PC-9 (cell line): Measurements from ENCODE around the gene EIF3I. TPM values are rescaled to one million over a fixed set of nuclear protein-coding genes. Genes with fewer than 3 reads are reported as not detected.

Experiments
- BruUV-seq: library from RNA; stranded (reverse); fragments of 400-500 nt; replicated peaks from 2 replicates; lab custom pipeline; 2021; lab: Mats Ljungman, UMichigan
- CTCF ChIA-PET: fragments of 300-600 bp; sonication (Branson Sonifier 250); formaldehyde crosslinking; loops from one replicate; lab custom pipeline; 2022; ENCODE audit warnings: antibody characterized with exemption; lab: Charles Lee
- POLR2A ChIA-PET: fragments of 300-600 bp; sonication (Branson Sonifier 250); formaldehyde crosslinking; loops from one replicate; lab custom pipeline; 2022; ENCODE audit warnings: antibody characterized with exemption; ENCODE audit not compliant: unreplicated experiment; lab: Charles Lee
- DNase-seq, 2 experiments: peaks; one replicate each; pipeline versions ENCODE4 v3.0.0 to v3.0.0-alpha.2; 2015 to 2022; ENCODE audit warnings: mixed read lengths in 1 of 2
- H2AFZ ChIP-seq: fragments of 200-600 bp; sonication (generic); 2 replicates; pipeline ENCODE4 v1.8.1; 2017; ENCODE audit warnings: antibody characterized with exemption
- H3F3A ChIP-seq: fragments of 200-600 bp; sonication (generic); 2 replicates; pipeline ENCODE4 v1.8.1; 2017; ENCODE audit warnings: antibody characterized with exemption, mild to moderate bottlenecking, low read depth; ENCODE audit not compliant: insufficient read depth
- H3K27ac ChIP-seq: fragments of 200-600 bp; sonication (generic); 2 replicates; pipeline ENCODE4 v1.6.1; 2016; ENCODE audit warnings: mixed run types
- H3K27me3 ChIP-seq: fragments of 200-600 bp; sonication (generic); 2 replicates; pipeline ENCODE4 v1.6.1; 2016; ENCODE audit warnings: low read depth, mixed run types; ENCODE audit not compliant: insufficient read depth
- H3K36me3 ChIP-seq: fragments of 200-600 bp; sonication (generic); 2 replicates; pipeline ENCODE4 v1.6.1; 2016; ENCODE audit warnings: low read depth, mixed run types
- H3K4me1 ChIP-seq: fragments of 200-600 bp; sonication (generic); replicated peaks from 2 replicates; pipeline ENCODE4 v1.6.1; 2016; ENCODE audit warnings: mixed run types; ENCODE audit not compliant: insufficient read depth
- H3K4me2 ChIP-seq: fragments of 200-600 bp; sonication (generic); 2 replicates; pipeline ENCODE4 v1.6.1; 2017; ENCODE audit warnings: mixed run types
- H3K4me3 ChIP-seq: fragments of 200-600 bp; sonication (generic); 2 replicates; pipeline ENCODE4 v1.6.1; 2016; ENCODE audit warnings: mixed run types
- H3K79me2 ChIP-seq: fragments of 200-600 bp; sonication (generic); 2 replicates; pipeline ENCODE4 v1.6.1; 2017; ENCODE audit warnings: low read depth, mixed run types
- H3K9me2 ChIP-seq: fragments of 200-600 bp; sonication (generic); 2 replicates; pipeline ENCODE4 v1.8.1; 2017; ENCODE audit warnings: mild to moderate bottlenecking; ENCODE audit not compliant: insufficient read depth
- H3K9me3 ChIP-seq: fragments of 200-600 bp; sonication (generic); 2 replicates; pipeline ENCODE4 v1.8.1; 2016; ENCODE audit warnings: low read depth; ENCODE audit not compliant: insufficient read depth
- H4K20me1 ChIP-seq: fragments of 200-600 bp; sonication (generic); 2 replicates; pipeline ENCODE4 v1.8.1; 2017; ENCODE audit not compliant: insufficient read depth
- EZH2 ChIP-seq: fragments of 200-600 bp; sonication (generic); IDR thresholded peaks from 2 replicates; pipeline ENCODE4 v1.8.0; 2017; ENCODE audit warnings: antibody characterized with exemption, low read depth
- intact Hi-C: fragments of 100-400 bp; cut with micrococcal nuclease; formaldehyde crosslinking; loops from one replicate; pipeline ENCODE4 v1.10.0; 2022; ENCODE audit not compliant: unreplicated experiment
- total RNA-seq: library from RNA; stranded (reverse); gene quantifications from 2 replicates; pipeline ENCODE4 v1.2.3, GENCODE V29; 2021
- TF ChIP-seq, protein P1 (sequence below): fragments of 200-600 bp; sonication (generic); conservative IDR thresholded peaks from 2 replicates; pipeline ENCODE4 v1.6.1; 2017; ENCODE audit warnings: mixed run types, antibody characterized with exemption, mild to moderate bottlenecking, moderate library complexity

Gene EIF3I
- total RNA-seq, 1 experiment from 2014 or later, result 229 TPM

DNA sequence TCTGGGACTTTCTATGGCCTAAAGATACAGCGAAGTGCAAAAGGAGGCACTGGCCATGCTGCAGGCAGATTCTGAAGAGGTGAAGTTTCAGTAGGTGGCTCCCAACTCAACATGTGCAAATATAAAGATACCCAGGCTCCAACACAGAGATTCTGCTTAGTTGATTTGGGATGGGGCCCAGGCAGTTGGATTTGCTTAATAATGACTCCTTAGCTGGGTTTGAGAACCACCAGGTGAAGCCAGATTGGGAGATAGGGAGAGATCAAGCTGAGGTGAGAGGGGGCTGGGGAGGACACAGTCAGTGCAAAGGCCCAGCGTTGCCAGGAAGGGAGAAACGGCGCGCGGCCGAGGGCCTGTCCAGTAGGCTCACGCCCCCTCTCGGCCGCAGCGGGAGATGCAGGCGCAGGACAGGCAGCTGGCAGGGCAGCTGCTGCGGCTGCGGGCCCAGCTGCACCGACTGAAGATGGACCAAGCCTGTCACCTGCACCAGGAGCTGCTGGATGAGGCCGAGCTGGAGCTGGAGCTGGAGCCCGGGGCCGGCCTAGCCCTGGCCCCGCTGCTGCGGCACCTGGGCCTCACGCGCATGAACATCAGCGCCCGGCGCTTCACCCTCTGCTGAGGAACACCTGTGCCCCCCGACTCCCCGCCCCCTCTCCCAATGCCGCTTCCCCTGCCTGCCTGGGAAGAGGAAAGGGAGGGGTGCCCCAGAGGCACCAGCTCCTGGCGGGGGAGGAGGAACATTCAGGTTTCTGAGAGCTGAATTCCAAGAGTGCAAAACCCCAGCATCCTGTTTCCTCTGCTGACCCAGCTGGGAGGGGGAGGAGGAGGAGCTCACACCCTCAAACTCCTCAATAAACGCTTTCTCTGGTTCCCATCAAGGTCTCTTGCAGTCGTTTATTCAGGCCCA lies 26.0 kb downstream of the EIF3I start:
- H3K4me1 ChIP-seq, result no peaks in the 10 kb centered on the region
- ChIA-PET POLR2A (interaction anchor here (0.6 to 0.7 kb wide), 2 partner anchors 77 to 83 kb away, joined by 3 to 6 read pairs; no protein-coding TSS in a partner anchor), CTCF (interaction anchor here (0.6 kb wide), 3 partner anchors 10 to 405 kb away, joined by 3 to 13 read pairs (median 6); no protein-coding TSS in a partner anchor)
- H3K36me3 ChIP-seq, result no peaks in the 10 kb centered on the region
- peak in 1 of 2 experiments; percentile 55 for DNase-seq
- BruUV-seq, result no TSS peak
- no peaks in the 10 kb centered on the region for H3K79me2 ChIP-seq
- H3K9me3 ChIP-seq, result no peaks in the 10 kb centered on the region
- H3K27me3 ChIP-seq, result no peaks in the 10 kb centered on the region
- H4K20me1 ChIP-seq, result no peaks in the 10 kb centered on the region
- no peak overlapping the region for H2AFZ ChIP-seq
- no peak for TF ChIP-seq EZH2
- TF ChIP-seq, protein P1, sequence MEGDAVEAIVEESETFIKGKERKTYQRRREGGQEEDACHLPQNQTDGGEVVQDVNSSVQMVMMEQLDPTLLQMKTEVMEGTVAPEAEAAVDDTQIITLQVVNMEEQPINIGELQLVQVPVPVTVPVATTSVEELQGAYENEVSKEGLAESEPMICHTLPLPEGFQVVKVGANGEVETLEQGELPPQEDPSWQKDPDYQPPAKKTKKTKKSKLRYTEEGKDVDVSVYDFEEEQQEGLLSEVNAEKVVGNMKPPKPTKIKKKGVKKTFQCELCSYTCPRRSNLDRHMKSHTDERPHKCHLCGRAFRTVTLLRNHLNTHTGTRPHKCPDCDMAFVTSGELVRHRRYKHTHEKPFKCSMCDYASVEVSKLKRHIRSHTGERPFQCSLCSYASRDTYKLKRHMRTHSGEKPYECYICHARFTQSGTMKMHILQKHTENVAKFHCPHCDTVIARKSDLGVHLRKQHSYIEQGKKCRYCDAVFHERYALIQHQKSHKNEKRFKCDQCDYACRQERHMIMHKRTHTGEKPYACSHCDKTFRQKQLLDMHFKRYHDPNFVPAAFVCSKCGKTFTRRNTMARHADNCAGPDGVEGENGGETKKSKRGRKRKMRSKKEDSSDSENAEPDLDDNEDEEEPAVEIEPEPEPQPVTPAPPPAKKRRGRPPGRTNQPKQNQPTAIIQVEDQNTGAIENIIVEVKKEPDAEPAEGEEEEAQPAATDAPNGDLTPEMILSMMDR, result peak; percentile 81
- H3K4me2 ChIP-seq, result no peak overlapping the region
- H3K9me2 ChIP-seq, result no peaks in the 10 kb centered on the region
- H3K4me3 ChIP-seq, result no peak overlapping the region
- intact Hi-C loops, result no loop called here
- no peak overlapping the region for H3K27ac ChIP-seq
- H3F3A ChIP-seq, result 0 out of 2 replicates have a peak, but pooled peaks cover 4% of the 10 kb centered on the region

DNA sequence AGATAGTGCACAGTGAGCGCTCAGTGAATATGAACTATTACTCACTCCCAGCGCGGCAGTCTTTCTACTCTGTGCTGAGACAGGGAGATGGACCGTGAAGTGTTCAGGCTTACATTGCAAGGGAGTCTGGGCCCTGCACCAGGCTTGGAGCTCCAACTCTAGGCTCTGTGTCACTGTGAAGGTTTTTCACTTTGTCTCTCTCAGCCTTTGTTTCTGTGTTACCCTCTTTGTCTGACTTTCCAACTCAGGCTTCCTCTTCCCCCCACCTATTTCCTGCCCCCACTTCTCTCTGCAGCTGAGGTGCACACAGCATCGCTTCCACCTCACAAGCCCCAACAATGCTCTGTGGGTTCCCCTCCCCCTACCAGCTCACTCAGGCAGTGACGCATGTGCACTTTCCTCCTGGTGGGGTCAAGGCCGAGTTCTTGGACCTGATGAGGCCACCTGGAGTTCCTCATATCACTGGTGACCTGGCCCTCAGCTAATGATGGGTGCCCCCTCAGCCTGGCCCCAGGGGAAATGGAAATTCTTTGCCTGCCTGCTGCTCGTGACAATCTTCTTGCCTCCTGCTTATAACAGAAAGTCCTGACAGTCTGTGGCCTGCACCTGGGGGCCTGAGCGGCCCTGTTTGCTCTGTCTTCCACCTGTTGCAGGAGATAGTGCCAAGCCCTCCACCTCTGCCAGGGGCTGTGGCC lies 27.8 kb downstream of the EIF3I start:
- CTCF ChIA-PET, result interaction anchor here (0.5 kb wide), 1 partner anchor 9 kb away, joined by 9 read pairs; no protein-coding TSS in a partner anchor
- intact Hi-C loops, result no loop called here
- no peaks in the 10 kb centered on the region for H3K36me3 ChIP-seq
- no peaks in the 10 kb centered on the region for H3K4me1 ChIP-seq
- TF ChIP-seq, protein P1, result no peak
- TF ChIP-seq EZH2, result no peak
- DNase-seq, result no peak
- H3K79me2 ChIP-seq, result no peaks in the 10 kb centered on the region
- BruUV-seq, result no TSS peak
- H4K20me1 ChIP-seq, result no peaks in the 10 kb centered on the region
- H3K4me2 ChIP-seq, result no peak overlapping the region
- H3K9me2 ChIP-seq, result no peaks in the 10 kb centered on the region
- no peak overlapping the region for H3K27ac ChIP-seq
- no peaks in the 10 kb centered on the region for H3K27me3 ChIP-seq
- H3F3A ChIP-seq, result no peaks in the 10 kb centered on the region
- H2AFZ ChIP-seq, result no peak overlapping the region
- POLR2A ChIA-PET, result interaction anchor here (0.5 kb wide), 1 partner anchor 512 kb away, joined by 3 read pairs; no protein-coding TSS in a partner anchor
- H3K4me3 ChIP-seq, result no peak overlapping the region
- H3K9me3 ChIP-seq, result no peaks in the 10 kb centered on the region

DNA sequence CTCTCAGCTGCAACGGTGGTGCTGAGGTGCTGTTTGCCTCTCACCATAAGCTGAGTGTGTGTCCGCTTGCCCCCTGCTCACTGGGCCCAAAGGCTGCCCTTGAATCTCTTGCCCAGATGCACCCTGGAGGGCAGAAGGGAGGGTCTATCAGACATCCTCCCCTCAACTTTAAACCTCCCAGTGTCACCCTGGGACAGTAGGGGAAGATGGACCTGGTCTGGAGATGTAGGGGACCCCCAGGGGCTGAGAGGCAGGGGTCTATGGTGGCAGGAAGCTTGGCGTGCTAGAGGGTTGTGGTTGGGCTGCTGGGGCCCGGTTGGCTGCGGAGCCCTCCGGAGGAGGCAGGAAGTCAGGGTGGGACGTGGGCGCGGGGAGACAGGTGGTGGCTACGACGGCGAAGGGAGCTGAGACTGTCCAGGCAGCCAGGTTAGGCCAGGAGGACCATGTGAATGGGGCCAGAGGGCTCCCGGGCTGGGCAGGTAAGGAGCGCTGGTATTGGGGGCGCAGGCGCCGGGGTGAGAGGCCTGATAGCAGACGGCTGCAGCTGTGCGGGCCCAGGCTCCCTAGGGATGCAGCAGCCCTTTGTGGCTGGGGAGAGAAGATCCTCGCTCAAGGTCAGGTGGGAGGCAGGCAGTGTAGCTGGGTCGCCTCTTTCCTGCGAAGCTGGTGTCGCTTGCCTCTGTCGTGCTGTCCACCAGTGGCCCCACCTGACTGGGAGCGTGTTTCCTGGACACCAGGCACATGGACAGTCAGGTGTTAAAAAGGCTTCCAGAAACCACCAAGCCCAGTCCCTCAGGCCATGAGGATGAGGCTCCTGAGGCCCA lies 28.9 kb downstream of the EIF3I start, which contains the start of gene LCK:
TSS of gene LCK (plus strand) at position 373 of the 824 bp plus-strand sequence. CDS start 23,065 bp downstream, outside the sequence.
- TF ChIP-seq EZH2, result no peak
- TF ChIP-seq, protein P1, result no peak
- no peaks in the 10 kb centered on the region for H4K20me1 ChIP-seq
- no peaks in the 10 kb centered on the region for H3K27me3 ChIP-seq
- H3K79me2 ChIP-seq, result no peaks in the 10 kb centered on the region
- no peak for DNase-seq
- CTCF ChIA-PET, result no interaction called here
- H3K4me1 ChIP-seq, result no peaks in the 10 kb centered on the region
- H3K9me2 ChIP-seq, result no peaks in the 10 kb centered on the region
- no peak within 1 kb of the TSS for H3K4me2 ChIP-seq
- intact Hi-C loops, result no loop called here
- BruUV-seq, result no TSS peak
- no peak within 1 kb of the TSS for H2AFZ ChIP-seq
- H3F3A ChIP-seq, result no peaks in the 10 kb centered on the region
- H3K9me3 ChIP-seq, result no peaks in the 10 kb centered on the region
- POLR2A ChIA-PET, result no interaction called here
- no peak within 1 kb of the TSS for H3K27ac ChIP-seq
- H3K36me3 ChIP-seq, result no peaks in the 10 kb centered on the region
- H3K4me3 ChIP-seq, result no peak within 1 kb of the TSS
